K562 (cell line): Measurements from ENCODE around the gene CNOT1. TPM values are rescaled to one million over a fixed set of nuclear protein-coding genes. Genes with fewer than 3 reads are reported as not detected.

ENCODE experiments used
- CREBBP ChIP-seq: IDR thresholded peaks from one replicate; pipeline ENCODE4 v1.6.1; 2012; ENCODE audit warnings: low read depth, mild to moderate bottlenecking, control low read depth, inconsistent platforms, low read length
- IFI16 ChIP-seq: fragments of 250-450 bp; sonication (Bioruptor Pico); IDR thresholded peaks from 2 replicates; pipeline ENCODE4 v2.1.2; 2022; ENCODE audit warnings: mild to moderate bottlenecking, inconsistent platforms
- NCOA1 ChIP-seq: fragments of 450-650 bp; IDR thresholded peaks from 2 replicates; pipeline ENCODE4 v1.6.1; 2016; ENCODE audit warnings: low read depth
- PYGO2 ChIP-seq: fragments of 450-650 bp; IDR thresholded peaks from 2 replicates; pipeline ENCODE4 v1.6.1; 2016; ENCODE audit warnings: mild to moderate bottlenecking, missing genetic modification characterization, moderate library complexity, missing compliant biosample characterization
- TBL1XR1 ChIP-seq, 2 experiments: IDR thresholded peaks; 2 replicates each; pipeline ENCODE4 v1.6.1; 2012; ENCODE audit warnings: improper control_type of control experiment in 2 of 2, low read length in 2 of 2, mild to moderate bottlenecking in 1 of 2
- ZEB2 ChIP-seq: fragments of 450-650 bp; IDR thresholded peaks from 2 replicates; pipeline ENCODE4 v1.6.1; 2016
- polyA plus RNA-seq, 8 experiments: library from polyadenylated mRNA; depleted of rRNA in 4 of 8; stranded (reverse) in 5 of 8; unstranded in 3 of 8; fragments of >200 nt; fragmentation: Nextera tagmentation in 2 of 8; fragmentation: Illumina TruSeq in 1 of 8; extraction: Ambion mirVana in 2 of 8; extraction: Trizol in 1 of 8; gene quantifications; 2 replicates each; pipeline versions ENCODE4 v1.2.1 to v1.2.3, GENCODE V29; 2011 to 2014; ENCODE audit warnings: inconsistent platforms in 1 of 8, missing spikeins in 1 of 8
- total RNA-seq, 7 experiments: library from RNA; depleted of rRNA in 6 of 7; stranded (reverse); fragments of >200 nt in 6 of 7; fragmentation: Illumina TruSeq in 2 of 7; extraction: Trizol in 2 of 7; gene quantifications; 2 replicates each; pipeline versions ENCODE4 v1.2.1 to v1.2.3, GENCODE V29; 2011 to 2021; ENCODE audit warnings: low replicate concordance in 1 of 7
- TF ChIP-seq, protein P1 (sequence below): sonication (generic); IDR thresholded peaks from 2 replicates; pipeline ENCODE4 v1.6.1; 2016
- TF ChIP-seq, protein P2 (sequence below): sonication (generic); formaldehyde crosslinking; IDR thresholded peaks from 2 replicates; pipeline ENCODE4 v1.8.1; 2023; ENCODE audit warnings: mild to moderate bottlenecking, missing genetic modification reagents
- TF ChIP-seq, protein P3 (sequence below): fragments of 250-450 bp; sonication (Bioruptor Pico); IDR thresholded peaks from 2 replicates; pipeline ENCODE4 v1.8.0; 2022; ENCODE audit warnings: moderate library complexity, mild to moderate bottlenecking, inconsistent platforms

CNOT1 gene
- total and polyA plus RNA-seq, 9 of the 15 experiments (the other 6 are each of a cell fraction or from before 2014, with no cell fraction given): 110 to 270 (median 220) TPM

DNA sequence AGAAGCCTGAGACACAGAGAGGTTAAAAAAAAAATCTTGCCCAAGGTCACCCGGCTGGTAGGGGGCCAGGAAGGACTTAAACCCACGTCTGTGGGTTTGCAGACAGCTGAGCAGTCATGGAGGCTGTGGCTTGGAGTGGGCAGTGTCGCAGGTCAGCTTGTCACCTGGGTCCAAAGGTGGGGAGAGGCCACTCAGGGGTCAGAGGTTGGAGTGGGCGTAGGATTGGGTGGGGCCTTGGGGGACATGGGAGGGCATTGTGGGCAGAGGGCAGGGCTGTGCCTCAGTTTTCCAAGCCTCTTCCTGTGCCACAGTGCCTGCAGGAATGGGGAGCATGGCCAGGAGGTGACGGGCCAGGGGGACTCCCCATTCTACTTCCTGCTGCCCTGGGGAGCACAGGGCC lies 131.7 kb downstream of the CNOT1 start (continued):
- no peak for TF ChIP-seq PYGO2 (tag)
- no peak for TF ChIP-seq IFI16 (CRISPR knock-in tag)
- no peak for TF ChIP-seq TBL1XR1 (IDR thresholded peaks at IDR 0.05; ENCODE audit: low read length in 2 of 2)
- no peak for TF ChIP-seq NCOA1
- TF ChIP-seq CREBBP: no peak
- TF ChIP-seq ZEB2: no peak
- TF ChIP-seq, protein P1, sequence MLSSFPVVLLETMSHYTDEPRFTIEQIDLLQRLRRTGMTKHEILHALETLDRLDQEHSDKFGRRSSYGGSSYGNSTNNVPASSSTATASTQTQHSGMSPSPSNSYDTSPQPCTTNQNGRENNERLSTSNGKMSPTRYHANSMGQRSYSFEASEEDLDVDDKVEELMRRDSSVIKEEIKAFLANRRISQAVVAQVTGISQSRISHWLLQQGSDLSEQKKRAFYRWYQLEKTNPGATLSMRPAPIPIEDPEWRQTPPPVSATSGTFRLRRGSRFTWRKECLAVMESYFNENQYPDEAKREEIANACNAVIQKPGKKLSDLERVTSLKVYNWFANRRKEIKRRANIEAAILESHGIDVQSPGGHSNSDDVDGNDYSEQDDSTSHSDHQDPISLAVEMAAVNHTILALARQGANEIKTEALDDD: no peak
- TF ChIP-seq, protein P2, sequence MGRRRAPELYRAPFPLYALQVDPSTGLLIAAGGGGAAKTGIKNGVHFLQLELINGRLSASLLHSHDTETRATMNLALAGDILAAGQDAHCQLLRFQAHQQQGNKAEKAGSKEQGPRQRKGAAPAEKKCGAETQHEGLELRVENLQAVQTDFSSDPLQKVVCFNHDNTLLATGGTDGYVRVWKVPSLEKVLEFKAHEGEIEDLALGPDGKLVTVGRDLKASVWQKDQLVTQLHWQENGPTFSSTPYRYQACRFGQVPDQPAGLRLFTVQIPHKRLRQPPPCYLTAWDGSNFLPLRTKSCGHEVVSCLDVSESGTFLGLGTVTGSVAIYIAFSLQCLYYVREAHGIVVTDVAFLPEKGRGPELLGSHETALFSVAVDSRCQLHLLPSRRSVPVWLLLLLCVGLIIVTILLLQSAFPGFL (CRISPR knock-in tag): no peak
- TF ChIP-seq, protein P3, sequence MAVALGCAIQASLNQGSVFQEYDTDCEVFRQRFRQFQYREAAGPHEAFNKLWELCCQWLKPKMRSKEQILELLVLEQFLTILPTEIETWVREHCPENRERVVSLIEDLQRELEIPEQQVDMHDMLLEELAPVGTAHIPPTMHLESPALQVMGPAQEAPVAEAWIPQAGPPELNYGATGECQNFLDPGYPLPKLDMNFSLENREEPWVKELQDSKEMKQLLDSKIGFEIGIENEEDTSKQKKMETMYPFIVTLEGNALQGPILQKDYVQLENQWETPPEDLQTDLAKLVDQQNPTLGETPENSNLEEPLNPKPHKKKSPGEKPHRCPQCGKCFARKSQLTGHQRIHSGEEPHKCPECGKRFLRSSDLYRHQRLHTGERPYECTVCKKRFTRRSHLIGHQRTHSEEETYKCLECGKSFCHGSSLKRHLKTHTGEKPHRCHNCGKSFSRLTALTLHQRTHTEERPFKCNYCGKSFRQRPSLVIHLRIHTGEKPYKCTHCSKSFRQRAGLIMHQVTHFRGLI (CRISPR knock-in tag): no peak
